ENCODE measurements around the gene PPP2R2C. TPM values are rescaled to one million over a fixed set of nuclear protein-coding genes. Genes with fewer than 3 reads are reported as not detected.

Gene PPP2R2C
- total and polyA plus RNA-seq, 9 of the 15 experiments (the other 6 are each of a cell fraction or from before 2014, with no cell fraction given), result 0.04 to 0.06 TPM; not detected in 7

- intact Hi-C loops (cut with micrococcal nuclease), result no loop called here
- in situ Hi-C loops (cut with MboI), result no loop called here
- no peak for ATAC-seq
- Histone ChIP-seq H4K20me1 (replicated peaks; ENCODE audit: control insufficient read depth, insufficient read depth, low read length) (peaks cover 7% of the 10 kb centered on the region; the same call in 1 of the 2 replicates), H2AFZ (ENCODE audit: low read depth, low read length) (no peak overlapping the region), H3K4me3 (no peak overlapping the region), H3K27ac (ENCODE audit: extremely low read depth, low read depth, low read length) (no peak overlapping the region), H3K9me3 (replicated peaks; ENCODE audit: control insufficient read depth, insufficient read depth, low read depth, low read length) (no peaks in the 10 kb centered on the region), H3K4me1 (replicated peaks in 1 of 2; ENCODE audit: control insufficient read depth in 2 of 2, insufficient read depth in 2 of 2, low read length in 2 of 2) (peaks cover 0 to 5% of the 10 kb centered on the region in 2 experiments; a peak in 2 of 5 replicates), H3K36me3 (ENCODE audit: control insufficient read depth, insufficient read depth, low read length) (no peaks in the 10 kb centered on the region), H3K9ac (ENCODE audit: insufficient read depth in 1 of 2, low read depth in 2 of 2, low read length in 2 of 2) (no peak overlapping the region), H3K4me2 (ENCODE audit: insufficient read depth, low read length) (no peak overlapping the region), H3K27me3 (ENCODE audit: control insufficient read depth in 2 of 2, insufficient read depth in 2 of 2, low read length in 2 of 2) (peaks cover 0 to 46% of the 10 kb centered on the region in 2 experiments; a peak in 3 of 5 replicates), H3K9me1 (ENCODE audit: control insufficient read depth, insufficient read depth, low read length) (no peaks in the 10 kb centered on the region), H3K79me2 (ENCODE audit: control insufficient read depth, insufficient read depth, low read length) (no peaks in the 10 kb centered on the region)
- 2% methylated on average over 20 of the region's 20 CpGs for WGBS (ENCODE audit: insufficient coverage, low coverage, missing lambda C conversion rate)
- ChIA-PET CTCF (ENCODE audit: low intra/inter-chr PET ratio) (no interaction called here), POLR2A (interaction anchor here (0.5 to 0.7 kb wide), 2 partner anchors 49 to 1868 kb away, joined by 3 read pairs; no protein-coding TSS in a partner anchor)
- BruUV-seq (replicated peaks), result no TSS peak
- no peak for FAIRE-seq
- TF ChIP-seq RBFOX2 (IDR thresholded peaks at IDR 0.05; ENCODE audit: low read depth, low read length) (no peak), CLOCK (CRISPR knock-in tag; IDR thresholded peaks at IDR 0.05; ENCODE audit: borderline replicate concordance) (no peak), ZNF347 (CRISPR knock-in tag; IDR thresholded peaks at IDR 0.05; ENCODE audit: low read depth) (no peak), TAF9B (IDR thresholded peaks at IDR 0.05; ENCODE audit: partially characterized antibody) (no peak), TCFL5 (CRISPR knock-in tag; conservative IDR thresholded peaks at IDR 0.05) (no peak), MCM2 (IDR thresholded peaks at IDR 0.05; ENCODE audit: low read depth) (no peak), CTBP1 (IDR thresholded peaks at IDR 0.05; ENCODE audit: borderline replicate concordance) (no peak), RB1 (IDR thresholded peaks at IDR 0.05; ENCODE audit: low read depth) (no peak), ZNF253 (CRISPR knock-in tag; conservative IDR thresholded peaks at IDR 0.05) (no peak), LCOR (CRISPR knock-in tag; IDR thresholded peaks at IDR 0.05) (no peak), ZNF561 (CRISPR knock-in tag; conservative IDR thresholded peaks at IDR 0.05) (no peak), NRF1 (conservative IDR thresholded peaks at IDR 0.05 in 1 of 2, IDR thresholded peaks at IDR 0.05 in 1 of 2) (no peak), ZNF583 (CRISPR knock-in tag; IDR thresholded peaks at IDR 0.05) (no peak), NFXL1 (CRISPR knock-in tag; IDR thresholded peaks at IDR 0.05) (no peak)
- DNase-seq (ENCODE audit: extremely low read depth in 1 of 4, low spot score in 3 of 4), result no peak
Observed at GRCh38 chr4:6281436-6282313, 190.7 kb downstream of the PPP2R2C start.
